ENCODE data around the gene CCDC34.
"Not testable (repeated sequence)": the region's sequence is repeated elsewhere in the genome, so short reads cannot be mapped to it uniquely, and the experiment has no call there.

Gene CCDC34

GRCh38 chr11:27357250-27357649 lies 5.8 kb downstream of the CCDC34 start:
- no peak for DNase-seq

GRCh38 chr11:27356624-27357222 lies 6.3 kb downstream of the CCDC34 start:
- no peak for DNase-seq

- no peak for DNase-seq
These were observed 7.4 kb downstream of the CCDC34 start for GRCh38 chr11:27355575-27356104.

- no peak for DNase-seq
These were observed 8.6 kb downstream of the CCDC34 start for GRCh38 chr11:27354359-27354965.

GRCh38 chr11:27353593-27354358 lies 9.2 kb downstream of the CCDC34 start:
- DNase-seq, result no peak

- DNase-seq, result no peak
These were observed 10.2 kb downstream of the CCDC34 start for GRCh38 chr11:27352781-27353180.

- DNase-seq, result no peak
These were observed 12.5 kb downstream of the CCDC34 start for GRCh38 chr11:27350511-27350910.

GRCh38 chr11:27349919-27350318 lies 13.1 kb downstream of the CCDC34 start:
- no peak for DNase-seq

- no peak for DNase-seq
These were observed 14.6 kb downstream of the CCDC34 start for GRCh38 chr11:27348340-27348873.

- DNase-seq, result no peak
These were observed 15.4 kb downstream of the CCDC34 start for GRCh38 chr11:27347359-27348339.

GRCh38 chr11:27339941-27340340 lies 23.1 kb downstream of the CCDC34 start:
- no peak for DNase-seq

- DNase-seq, result not testable (repeated sequence)
These were observed 28.3 kb downstream of the CCDC34 start for GRCh38 chr11:27334764-27335163.

- DNase-seq, result no peak
These were observed 31.0 kb downstream of the CCDC34 start for GRCh38 chr11:27331981-27332380.

GRCh38 chr11:27330633-27331270 lies 32.3 kb downstream of the CCDC34 start:
- no peak for DNase-seq

- no peak for DNase-seq
These were observed 33.0 kb downstream of the CCDC34 start for GRCh38 chr11:27329867-27330632.

- DNase-seq, result no peak
These were observed 34.4 kb downstream of the CCDC34 start for GRCh38 chr11:27328614-27329013.

GRCh38 chr11:27327064-27327463 lies 36.0 kb downstream of the CCDC34 start:
- not testable (repeated sequence) for DNase-seq

GRCh38 chr11:27322196-27322595 lies 40.8 kb downstream of the CCDC34 start:
- not testable (repeated sequence) for DNase-seq

GRCh38 chr11:27321340-27321739 lies 41.7 kb downstream of the CCDC34 start:
- not testable (repeated sequence) for DNase-seq

- DNase-seq, result no peak
These were observed 43.9 kb downstream of the CCDC34 start for GRCh38 chr11:27319072-27319471.

- DNase-seq, result no peak
These were observed 45.3 kb downstream of the CCDC34 start for GRCh38 chr11:27317751-27318150.

Measured in CD4-positive, alpha-beta T cell treated with Interleukin-17A for 4 hours (primary cell).